ENCODE data around the gene SKAP2.

- no peak for TF ChIP-seq POLR2A (IDR thresholded peaks at IDR 0.05)
- no peak for TF ChIP-seq CTCF (IDR thresholded peaks at IDR 0.05)
These were observed 150.4 kb downstream of the SKAP2 start for GRCh38 chr7:26714006-26714405.
